Muscle of back (tissue), 11 donors: ENCODE measurements around the gene GALNT7. TPM values are rescaled to one million over a fixed set of nuclear protein-coding genes. Genes with fewer than 3 reads are reported as not detected.
A peak's percentile ranks its signal among the peaks of the same experiment; 100 is the strongest.

Experiments used
- DNase-seq, 3 donors: peaks; one replicate each; pipeline versions ENCODE4 v3.0.0 to v3.0.0-alpha.2; 2013
- polyA plus RNA-seq, 10 donors: library from polyadenylated mRNA; unstranded; fragments of 120-200 nt; gene quantifications; one replicate each; pipeline ENCODE4 v1.2.1, GENCODE V29; 2013; ENCODE audit not compliant: insufficient read length in 10 of 10

Gene GALNT7
- polyA plus RNA-seq, 10 donors: 24.8 to 44.9 (median 31.3) TPM

- no peak for DNase-seq
Observed at GRCh38 chr4:173289353-173289727, 120.7 kb downstream of the GALNT7 start.

GRCh38 chr4:173291899-173292298, 123.3 kb downstream of the GALNT7 start:
- DNase-seq: no peak

GRCh38 chr4:173293663-173294062, 125.1 kb downstream of the GALNT7 start:
- DNase-seq: no peak

GRCh38 chr4:173294444-173294843, 125.8 kb downstream of the GALNT7 start:
- no peak for DNase-seq

- DNase-seq: peak; percentile 22 to 55 (median 41)
Observed at GRCh38 chr4:173301518-173302201, 133.0 kb downstream of the GALNT7 start.

- DNase-seq: no peak
Observed at GRCh38 chr4:173307778-173308177, 139.2 kb downstream of the GALNT7 start.

- DNase-seq: no peak
Observed at GRCh38 chr4:173311368-173311767, 142.8 kb downstream of the GALNT7 start.

- no peak for DNase-seq
Observed at GRCh38 chr4:173314715-173315114, 146.1 kb downstream of the GALNT7 start.

- DNase-seq: no peak
Observed at GRCh38 chr4:173316060-173316459, 147.4 kb downstream of the GALNT7 start.

- DNase-seq: no peak
Observed at GRCh38 chr4:173317004-173317403, 148.4 kb downstream of the GALNT7 start.

GRCh38 chr4:173318240-173318639, 149.6 kb downstream of the GALNT7 start:
- DNase-seq: no peak

- DNase-seq: peak in 2 of 3 donors; percentile 36 to 45
Observed at GRCh38 chr4:173318648-173319211, 150.1 kb downstream of the GALNT7 start.

GRCh38 chr4:173319696-173320095, 151.1 kb downstream of the GALNT7 start:
- DNase-seq: no peak

- no peak for DNase-seq
Observed at GRCh38 chr4:173325007-173325736, 156.6 kb downstream of the GALNT7 start.

- DNase-seq: no peak
Observed at GRCh38 chr4:173328236-173328901, 159.8 kb downstream of the GALNT7 start.

- DNase-seq: no peak
Observed at GRCh38 chr4:173330590-173330989, 162.0 kb downstream of the GALNT7 start.

- DNase-seq: no peak
Observed at GRCh38 chr4:173332021-173332487, 163.4 kb downstream of the GALNT7 start.

- peak in 1 of 3 donors; percentile 11 for DNase-seq
Observed at GRCh38 chr4:173332963-173333657, 164.5 kb downstream of the GALNT7 start.

GRCh38 chr4:173333658-173334084, 165.1 kb downstream of the GALNT7 start:
- peak; percentile 47 to 82 (median 58) for DNase-seq

GRCh38 chr4:173334085-173334890, 165.7 kb downstream of the GALNT7 start, which contains the start of gene HMGB2:
Gene HMGB2 (minus strand): TSS chr4:173334358. CDS start chr4:173333649, 709 bp downstream.
- DNase-seq: peak; percentile 100
